A673 (cell line): ENCODE data around the gene RGS7.

Source experiments
- EZH2 ChIP-seq: fragments of 200-600 bp; sonication (generic); IDR thresholded peaks from 2 replicates; pipeline ENCODE4 v1.6.1; 2017; ENCODE audit warnings: borderline replicate concordance, low read depth, mild to moderate bottlenecking, mixed read lengths, antibody characterized with exemption, low read length; ENCODE audit not compliant: poor library complexity, severe bottlenecking
- TF ChIP-seq, protein P1 (sequence below): fragments of 300-800, 200-600 bp; sonication (generic); conservative IDR thresholded peaks from 2 replicates; pipeline ENCODE4 v1.5.1; 2017; ENCODE audit warnings: low read depth, mild to moderate bottlenecking, antibody characterized with exemption, low read length, moderate library complexity, mixed read lengths

DNA sequence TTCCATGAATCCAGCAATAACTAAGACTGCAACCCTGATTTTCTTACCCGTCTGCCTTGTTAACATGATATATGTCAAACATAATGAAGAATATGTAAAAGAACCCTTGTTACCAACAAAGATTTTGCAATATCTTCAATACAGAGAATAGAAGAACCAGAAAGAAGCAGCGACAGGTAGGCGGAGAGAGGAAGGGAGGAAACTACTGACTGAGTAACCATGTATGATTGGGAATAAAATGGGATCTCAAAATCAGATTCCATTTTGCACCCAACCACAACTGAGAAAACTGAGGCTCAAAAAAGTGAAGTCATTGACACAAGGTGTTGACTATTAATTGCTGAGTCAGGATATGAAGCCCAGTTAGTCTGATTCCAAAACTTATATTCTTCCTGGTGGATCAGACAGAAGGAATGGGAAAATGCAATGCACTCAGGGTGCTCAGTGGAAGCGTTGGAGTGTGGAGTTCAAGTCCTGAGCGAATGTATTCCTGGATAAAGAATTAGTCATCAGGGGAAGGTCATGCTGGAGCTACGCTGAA, 451.7 kb downstream of the RGS7 start:
- TF ChIP-seq, protein P1, sequence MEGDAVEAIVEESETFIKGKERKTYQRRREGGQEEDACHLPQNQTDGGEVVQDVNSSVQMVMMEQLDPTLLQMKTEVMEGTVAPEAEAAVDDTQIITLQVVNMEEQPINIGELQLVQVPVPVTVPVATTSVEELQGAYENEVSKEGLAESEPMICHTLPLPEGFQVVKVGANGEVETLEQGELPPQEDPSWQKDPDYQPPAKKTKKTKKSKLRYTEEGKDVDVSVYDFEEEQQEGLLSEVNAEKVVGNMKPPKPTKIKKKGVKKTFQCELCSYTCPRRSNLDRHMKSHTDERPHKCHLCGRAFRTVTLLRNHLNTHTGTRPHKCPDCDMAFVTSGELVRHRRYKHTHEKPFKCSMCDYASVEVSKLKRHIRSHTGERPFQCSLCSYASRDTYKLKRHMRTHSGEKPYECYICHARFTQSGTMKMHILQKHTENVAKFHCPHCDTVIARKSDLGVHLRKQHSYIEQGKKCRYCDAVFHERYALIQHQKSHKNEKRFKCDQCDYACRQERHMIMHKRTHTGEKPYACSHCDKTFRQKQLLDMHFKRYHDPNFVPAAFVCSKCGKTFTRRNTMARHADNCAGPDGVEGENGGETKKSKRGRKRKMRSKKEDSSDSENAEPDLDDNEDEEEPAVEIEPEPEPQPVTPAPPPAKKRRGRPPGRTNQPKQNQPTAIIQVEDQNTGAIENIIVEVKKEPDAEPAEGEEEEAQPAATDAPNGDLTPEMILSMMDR: no peak
- no peak for TF ChIP-seq EZH2
